ENCODE results near the gene OTOF. TPM values are rescaled to one million over a fixed set of nuclear protein-coding genes. Genes with fewer than 3 reads are reported as not detected.

The OTOF gene
- total RNA-seq, 2 experiments from 2014 or later = 0.71 to 0.75 TPM

GRCh38 chr2:26480566-26481423, 2.9 kb upstream of the OTOF start:
- no peaks in the 10 kb centered on the region for H3K36me3 Mint-ChIP-seq (ENCODE audit: low read depth)
- intact Hi-C loops (cut with DNase I, micrococcal nuclease) = no loop called here
- H3K27ac Mint-ChIP-seq = no peak overlapping the region
- Histone ChIP-seq H3K4me1 (ENCODE audit: insufficient read depth, low read length) (no peaks in the 10 kb centered on the region), H3K9me3 (ENCODE audit: control insufficient read depth in 1 of 2, insufficient read depth in 1 of 2, low read length in 2 of 2) (peaks cover 0 to 4% of the 10 kb centered on the region in 2 experiments), H3K27me3 (ENCODE audit: control insufficient read depth in 1 of 2, insufficient read depth in 2 of 2, low read length in 2 of 2) (no peaks in the 10 kb centered on the region), H3K27ac (ENCODE audit: low read depth in 1 of 2, low read length in 2 of 2) (no peak overlapping the region), H3K4me3 (ENCODE audit: low read length) (no peak overlapping the region), H3K36me3 (ENCODE audit: insufficient read depth, low read length) (no peaks in the 10 kb centered on the region)
- H3K4me1 Mint-ChIP-seq (ENCODE audit: low read depth) = no peaks in the 10 kb centered on the region
- DNase-seq (no peak), ATAC-seq (ENCODE audit: poor library complexity) (no peak)
- H3K27me3 Mint-ChIP-seq = no peaks in the 10 kb centered on the region
- H3K9me3 Mint-ChIP-seq = no peaks in the 10 kb centered on the region
- ChIA-PET CTCF (no interaction called here), POLR2A (no interaction called here)
- TF ChIP-seq, protein P1, sequence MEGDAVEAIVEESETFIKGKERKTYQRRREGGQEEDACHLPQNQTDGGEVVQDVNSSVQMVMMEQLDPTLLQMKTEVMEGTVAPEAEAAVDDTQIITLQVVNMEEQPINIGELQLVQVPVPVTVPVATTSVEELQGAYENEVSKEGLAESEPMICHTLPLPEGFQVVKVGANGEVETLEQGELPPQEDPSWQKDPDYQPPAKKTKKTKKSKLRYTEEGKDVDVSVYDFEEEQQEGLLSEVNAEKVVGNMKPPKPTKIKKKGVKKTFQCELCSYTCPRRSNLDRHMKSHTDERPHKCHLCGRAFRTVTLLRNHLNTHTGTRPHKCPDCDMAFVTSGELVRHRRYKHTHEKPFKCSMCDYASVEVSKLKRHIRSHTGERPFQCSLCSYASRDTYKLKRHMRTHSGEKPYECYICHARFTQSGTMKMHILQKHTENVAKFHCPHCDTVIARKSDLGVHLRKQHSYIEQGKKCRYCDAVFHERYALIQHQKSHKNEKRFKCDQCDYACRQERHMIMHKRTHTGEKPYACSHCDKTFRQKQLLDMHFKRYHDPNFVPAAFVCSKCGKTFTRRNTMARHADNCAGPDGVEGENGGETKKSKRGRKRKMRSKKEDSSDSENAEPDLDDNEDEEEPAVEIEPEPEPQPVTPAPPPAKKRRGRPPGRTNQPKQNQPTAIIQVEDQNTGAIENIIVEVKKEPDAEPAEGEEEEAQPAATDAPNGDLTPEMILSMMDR (IDR thresholded peaks at IDR 0.05) = no peak
- no peak overlapping the region for H3K4me3 Mint-ChIP-seq

DNA sequence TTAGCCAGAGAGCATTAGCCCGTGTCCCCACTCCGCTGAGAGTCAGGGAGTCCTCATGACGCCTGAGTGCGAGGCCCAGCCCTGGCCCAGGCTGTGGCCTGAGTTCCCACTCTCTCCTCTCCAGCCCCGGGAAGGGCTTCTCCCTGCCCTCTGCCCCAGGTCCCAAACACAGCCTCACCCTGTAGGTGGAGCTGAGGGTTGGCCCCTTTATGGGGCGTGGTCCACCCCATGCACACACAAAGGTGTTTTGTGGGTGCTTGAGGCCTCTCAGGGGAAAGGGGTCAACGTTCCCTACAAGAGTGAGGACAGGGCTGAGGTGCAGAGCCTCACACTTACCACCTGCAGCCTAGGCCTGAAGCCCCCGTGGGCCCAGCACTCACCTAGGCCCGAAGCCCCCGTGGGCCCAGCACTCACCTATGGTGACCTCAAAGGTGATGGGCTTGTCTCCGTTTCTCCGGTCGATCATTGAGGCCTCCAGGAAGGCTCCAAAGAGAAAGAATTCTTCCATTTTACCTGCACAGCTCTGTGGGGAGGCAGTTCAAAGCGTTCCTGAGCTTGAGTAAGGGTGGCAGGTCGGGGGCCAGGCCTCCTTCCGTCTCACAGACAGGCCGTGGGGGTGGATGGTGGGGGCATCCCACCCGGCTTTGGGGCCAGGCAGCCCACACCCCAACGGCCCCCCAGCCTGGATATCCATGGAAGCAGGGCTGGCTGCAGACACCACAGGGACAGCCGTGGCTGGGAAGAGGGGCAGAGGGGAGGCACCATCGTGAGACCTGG, 2.1 kb upstream of the OTOF start:
- no peak overlapping the region for H3K27ac Mint-ChIP-seq
- H3K4me3 ChIP-seq (ENCODE audit: low read length) = no peak overlapping the region
- no peaks in the 10 kb centered on the region for H3K4me1 Mint-ChIP-seq (ENCODE audit: low read depth)
- H3K36me3 Mint-ChIP-seq (ENCODE audit: low read depth) = no peaks in the 10 kb centered on the region
- TF ChIP-seq, protein P1 (IDR thresholded peaks at IDR 0.05) = no peak
- no peaks in the 10 kb centered on the region for H3K4me1 ChIP-seq (ENCODE audit: insufficient read depth, low read length)
- CTCF ChIA-PET = no interaction called here
- no peak overlapping the region for H3K4me3 Mint-ChIP-seq
- no peaks in the 10 kb centered on the region for H3K27me3 Mint-ChIP-seq
- peaks cover 0 to 4% of the 10 kb centered on the region in 2 experiments for H3K9me3 ChIP-seq (ENCODE audit: control insufficient read depth in 1 of 2, insufficient read depth in 1 of 2, low read length in 2 of 2)
- H3K9me3 Mint-ChIP-seq = no peaks in the 10 kb centered on the region
- H3K27ac ChIP-seq (ENCODE audit: low read depth in 1 of 2, low read length in 2 of 2) = no peak overlapping the region
- H3K36me3 ChIP-seq (ENCODE audit: insufficient read depth, low read length) = no peaks in the 10 kb centered on the region
- ATAC-seq (ENCODE audit: poor library complexity) (no peak), DNase-seq (no peak)
- POLR2A ChIA-PET = no interaction called here
- intact Hi-C loops (cut with DNase I, micrococcal nuclease) = no loop called here
- no peaks in the 10 kb centered on the region for H3K27me3 ChIP-seq (ENCODE audit: control insufficient read depth in 1 of 2, insufficient read depth in 2 of 2, low read length in 2 of 2)

DNA sequence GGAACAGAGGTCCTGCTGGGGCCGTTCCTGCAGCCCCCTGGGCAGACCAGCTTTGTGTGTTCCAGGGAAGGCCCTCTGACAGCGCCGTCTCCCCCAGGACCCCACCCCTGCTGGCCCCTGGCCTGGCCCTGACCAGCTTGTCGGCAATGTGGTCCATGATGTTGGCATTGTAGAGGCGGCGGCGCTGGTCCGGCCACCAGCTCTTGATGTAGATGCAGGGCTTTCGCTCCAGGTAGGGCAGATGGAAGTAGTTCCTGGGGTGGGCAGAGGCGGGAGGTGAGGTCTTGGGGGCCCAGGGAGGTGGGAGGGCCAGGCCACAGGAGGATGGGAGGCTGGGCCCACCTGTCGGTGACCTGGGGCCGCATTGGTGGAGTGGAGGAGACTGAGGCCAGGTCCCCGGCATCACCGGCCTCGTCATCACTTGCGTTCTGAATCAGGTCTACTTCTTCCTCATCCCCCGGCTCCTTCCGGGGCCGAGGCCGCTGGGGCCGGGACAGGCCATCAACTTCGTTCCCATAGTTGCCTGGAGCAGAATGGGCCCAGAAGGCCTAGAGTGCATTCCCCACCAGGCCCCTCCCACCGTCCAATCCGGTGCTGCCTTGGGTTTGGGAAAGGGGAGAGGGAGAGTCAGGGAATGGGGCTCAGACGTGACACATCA, 1.3 kb upstream of the OTOF start:
- peaks cover 0 to 4% of the 10 kb centered on the region in 2 experiments for H3K9me3 ChIP-seq (ENCODE audit: control insufficient read depth in 1 of 2, insufficient read depth in 1 of 2, low read length in 2 of 2)
- no peaks in the 10 kb centered on the region for H3K27me3 ChIP-seq (ENCODE audit: control insufficient read depth in 1 of 2, insufficient read depth in 2 of 2, low read length in 2 of 2)
- H3K27ac ChIP-seq (ENCODE audit: low read depth in 1 of 2, low read length in 2 of 2) = no peak overlapping the region
- TF ChIP-seq, protein P1 (IDR thresholded peaks at IDR 0.05) = no peak
- H3K4me3 Mint-ChIP-seq = no peak overlapping the region
- ATAC-seq (ENCODE audit: poor library complexity) = no peak
- no peaks in the 10 kb centered on the region for H3K4me1 Mint-ChIP-seq (ENCODE audit: low read depth)
- no peaks in the 10 kb centered on the region for H3K36me3 ChIP-seq (ENCODE audit: insufficient read depth, low read length)
- CTCF ChIA-PET = no interaction called here
- DNase-seq = no peak
- H3K27ac Mint-ChIP-seq = no peak overlapping the region
- POLR2A ChIA-PET = no interaction called here
- H3K4me3 ChIP-seq (ENCODE audit: low read length) = no peak overlapping the region
- no peaks in the 10 kb centered on the region for H3K36me3 Mint-ChIP-seq (ENCODE audit: low read depth)
- no peaks in the 10 kb centered on the region for H3K9me3 Mint-ChIP-seq
- no peaks in the 10 kb centered on the region for H3K27me3 Mint-ChIP-seq
- H3K4me1 ChIP-seq (ENCODE audit: insufficient read depth, low read length) = no peaks in the 10 kb centered on the region
- intact Hi-C loops (cut with DNase I, micrococcal nuclease) = no loop called here

Data from CD4-positive, alpha-beta T cell (primary cell).